ENCODE measurements around the gene BPIFB6.

BPIFB6 gene

GRCh38 chr20:33046412-33046811 is 15.0 kb downstream of the BPIFB6 start:
- TF ChIP-seq TAF1 (IDR thresholded peaks at IDR 0.05; ENCODE audit: borderline replicate concordance, insufficient read depth, low read length) (no peak), SIN3A (IDR thresholded peaks at IDR 0.05; ENCODE audit: borderline replicate concordance, insufficient read depth, low read length) (no peak)

- TF ChIP-seq FOXP2 (optimal IDR thresholded peaks at IDR 0.05; ENCODE audit: borderline replicate concordance, extremely low read depth, extremely low read length, insufficient read depth) (no peak), REST (IDR thresholded peaks at IDR 0.05; ENCODE audit: insufficient read depth in 1 of 2, low read depth in 2 of 2, low read length in 2 of 2) (no peak), POLR2AphosphoS5 (IDR thresholded peaks at IDR 0.05; ENCODE audit: low read depth, low read length) (no peak), SIN3A (IDR thresholded peaks at IDR 0.05; ENCODE audit: borderline replicate concordance, insufficient read depth, low read length) (no peak), TAF1 (IDR thresholded peaks at IDR 0.05; ENCODE audit: borderline replicate concordance, insufficient read depth, low read length) (no peak)
Observed at GRCh38 chr20:33051333-33051732, 19.9 kb downstream of the BPIFB6 start.

- TF ChIP-seq REST (IDR thresholded peaks at IDR 0.05; ENCODE audit: insufficient read depth in 1 of 2, low read depth in 2 of 2, low read length in 2 of 2) (no peak), POLR2AphosphoS5 (IDR thresholded peaks at IDR 0.05; ENCODE audit: low read depth, low read length) (no peak), TAF1 (IDR thresholded peaks at IDR 0.05; ENCODE audit: borderline replicate concordance, insufficient read depth, low read length) (no peak), SIN3A (IDR thresholded peaks at IDR 0.05; ENCODE audit: borderline replicate concordance, insufficient read depth, low read length) (no peak), FOXP2 (optimal IDR thresholded peaks at IDR 0.05; ENCODE audit: borderline replicate concordance, extremely low read depth, extremely low read length, insufficient read depth) (no peak)
Observed at GRCh38 chr20:33053291-33054106, 22.1 kb downstream of the BPIFB6 start, which contains the start of gene BPIFB3. Gene BPIFB3, plus strand, starts transcription at chr20:33053903. Its CDS starts 1,533 bp downstream, at chr20:33055436.

- TF ChIP-seq REST (IDR thresholded peaks at IDR 0.05; ENCODE audit: insufficient read depth in 1 of 2, low read depth in 2 of 2, low read length in 2 of 2) = no peak
- no peak for TF ChIP-seq POLR2AphosphoS5 (IDR thresholded peaks at IDR 0.05; ENCODE audit: low read depth, low read length)
- no peak for TF ChIP-seq FOXP2 (optimal IDR thresholded peaks at IDR 0.05; ENCODE audit: borderline replicate concordance, extremely low read depth, extremely low read length, insufficient read depth)
- TF ChIP-seq SIN3A (IDR thresholded peaks at IDR 0.05; ENCODE audit: borderline replicate concordance, insufficient read depth, low read length) = no peak
- no peak for TF ChIP-seq TAF1 (IDR thresholded peaks at IDR 0.05; ENCODE audit: borderline replicate concordance, insufficient read depth, low read length)
Observed at GRCh38 chr20:33054381-33054780, 22.9 kb downstream of the BPIFB6 start.

- TF ChIP-seq POLR2AphosphoS5 (IDR thresholded peaks at IDR 0.05; ENCODE audit: low read depth, low read length) (no peak), TAF1 (IDR thresholded peaks at IDR 0.05; ENCODE audit: borderline replicate concordance, insufficient read depth, low read length) (no peak), REST (IDR thresholded peaks at IDR 0.05; ENCODE audit: insufficient read depth in 1 of 2, low read depth in 2 of 2, low read length in 2 of 2) (no peak), SIN3A (IDR thresholded peaks at IDR 0.05; ENCODE audit: borderline replicate concordance, insufficient read depth, low read length) (no peak)
Observed at GRCh38 chr20:33054791-33055190, 23.3 kb downstream of the BPIFB6 start.

Data from PFSK-1 (cell line).